Activated naive CD8-positive, alpha-beta T cell treated with anti-CD3 and anti-CD28 coated beads, Interleukin-2, amount 10 ng/mL, durations not matched to agents 7 days and 5 days (primary cell): Measurements from ENCODE around the gene SBK2. TPM values are rescaled to one million over a fixed set of nuclear protein-coding genes. Genes with fewer than 3 reads are reported as not detected.
A peak's percentile ranks its signal among the peaks of the same experiment; 100 is the strongest.
"Not testable (repeated sequence)": the region's sequence is repeated elsewhere in the genome, so short reads cannot be mapped to it uniquely, and the experiment has no call there.

Experiments used
- ATAC-seq: fragments of 150-1000 bp; cut with Tn5 transposase; one replicate; pipeline ENCODE4 v1.10.0; 2021; ENCODE audit warnings: low read depth, moderate library complexity
- POLR2A ChIA-PET: fragments of 350-600 bp; sonication (Branson Sonifier 250); formaldehyde crosslinking; loops from one replicate; lab custom pipeline; 2021; ENCODE audit warnings: antibody characterized with exemption; lab: Charles Lee
- DNase-seq: peaks from one replicate; pipeline ENCODE4 v3.0.0; 2021
- H3K27ac Mint-ChIP-seq: one replicate; pipeline ENCODE4 v1.8.0; 2022; ENCODE audit warnings: mild to moderate bottlenecking, mixed read lengths
- H3K27me3 Mint-ChIP-seq: one replicate; pipeline ENCODE4 v1.8.0; 2022; ENCODE audit warnings: mild to moderate bottlenecking, moderate library complexity, mixed read lengths
- H3K36me3 Mint-ChIP-seq: one replicate; pipeline ENCODE4 v1.8.0; 2021; ENCODE audit warnings: mild to moderate bottlenecking, mixed read lengths
- H3K4me1 Mint-ChIP-seq: one replicate; pipeline ENCODE4 v1.8.0; 2021; ENCODE audit warnings: mixed read lengths
- H3K4me3 Mint-ChIP-seq: one replicate; pipeline ENCODE4 v1.8.0; 2022; ENCODE audit warnings: mild to moderate bottlenecking, moderate library complexity, mixed read lengths
- H3K9me3 Mint-ChIP-seq: one replicate; pipeline ENCODE4 v1.8.0; 2021; ENCODE audit warnings: mixed read lengths
- total RNA-seq, 2 experiments: library from RNA; stranded (reverse); gene quantifications; one replicate each; pipeline ENCODE4 v1.2.3, GENCODE V29; 2021

Gene SBK2
- not detected for total RNA-seq

GRCh38 chr19:55536951-55537740 is at the start of gene SBK2:
TSS of gene SBK2 (minus strand) at chr19:55537133. CDS start at chr19:55536294, 839 bp downstream.
- Mint-ChIP-seq H3K36me3 (no peaks in the 10 kb centered on the region), H3K4me3 (no peak within 1 kb of the TSS), H3K9me3 (no peaks in the 10 kb centered on the region), H3K27me3 (no peaks in the 10 kb centered on the region), H3K27ac (no peak within 1 kb of the TSS), H3K4me1 (no peaks in the 10 kb centered on the region)
- POLR2A ChIA-PET: no interaction called here
- DNase-seq (no peak), ATAC-seq (no peak)

- POLR2A ChIA-PET: interaction anchor here (0.6 to 3.1 kb wide), 2 partner anchors 13 to 82 kb away, joined by 4 to 18 read pairs; partner anchors contain the start of gene FIZ1
- Mint-ChIP-seq H3K36me3 (no peaks in the 10 kb centered on the region), H3K27me3 (peaks cover 24% of the 10 kb centered on the region), H3K27ac (no peak overlapping the region), H3K4me3 (peak overlapping the region; percentile 38), H3K9me3 (no peaks in the 10 kb centered on the region), H3K4me1 (peaks cover 17% of the 10 kb centered on the region)
- ATAC-seq (no peak), DNase-seq (no peak)
Observed at GRCh38 chr19:55585658-55586339, 48.9 kb upstream of the SBK2 start.

- POLR2A ChIA-PET: interaction anchor here (0.6 kb wide), 1 partner anchor 40 kb away, joined by 6 read pairs; the partner anchor contains the start of gene ZNF784
- Mint-ChIP-seq H3K27me3 (peaks cover 24% of the 10 kb centered on the region), H3K27ac (no peak overlapping the region), H3K9me3 (no peaks in the 10 kb centered on the region), H3K4me3 (no peak overlapping the region), H3K36me3 (no peaks in the 10 kb centered on the region), H3K4me1 (peaks cover 21% of the 10 kb centered on the region)
- DNase-seq (no peak), ATAC-seq (no peak)
Observed at GRCh38 chr19:55584871-55585270, 47.9 kb upstream of the SBK2 start.

GRCh38 chr19:55583897-55584296 is 47.0 kb upstream of the SBK2 start:
- not testable (repeated sequence) for H3K36me3 Mint-ChIP-seq, ATAC-seq, DNase-seq, H3K9me3 Mint-ChIP-seq, H3K27ac Mint-ChIP-seq, H3K4me3 Mint-ChIP-seq
- Mint-ChIP-seq H3K27me3 (peaks cover 24% of the 10 kb centered on the region), H3K4me1 (peaks cover 25% of the 10 kb centered on the region)
- POLR2A ChIA-PET: interaction anchor here (0.6 to 1.2 kb wide), 2 partner anchors 16 to 41 kb away, joined by 4 to 6 read pairs; partner anchors contain the start of genes ZNF524 and ZNF784

GRCh38 chr19:55582284-55582683 is 45.4 kb upstream of the SBK2 start:
- POLR2A ChIA-PET, ATAC-seq, H3K4me3 Mint-ChIP-seq, H3K27ac Mint-ChIP-seq, H3K36me3 Mint-ChIP-seq, DNase-seq, H3K9me3 Mint-ChIP-seq: not testable (repeated sequence)
- H3K4me1 Mint-ChIP-seq: peaks cover 23% of the 10 kb centered on the region
- H3K27me3 Mint-ChIP-seq: peaks cover 24% of the 10 kb centered on the region

- H3K27me3 Mint-ChIP-seq: peaks cover 19% of the 10 kb centered on the region
- no peak overlapping the region for H3K4me3 Mint-ChIP-seq
- no peak for DNase-seq
- peaks cover 10% of the 10 kb centered on the region for H3K36me3 Mint-ChIP-seq
- H3K4me1 Mint-ChIP-seq: peaks cover 20% of the 10 kb centered on the region
- H3K27ac Mint-ChIP-seq: no peak overlapping the region
- no peak for ATAC-seq
- POLR2A ChIA-PET: no interaction called here
- no peaks in the 10 kb centered on the region for H3K9me3 Mint-ChIP-seq
Observed at GRCh38 chr19:55581823-55582223, 44.9 kb upstream of the SBK2 start.

- H3K4me3 Mint-ChIP-seq: peak overlapping the region; percentile 90
- ATAC-seq (no peak), DNase-seq (no peak)
- H3K9me3 Mint-ChIP-seq: no peaks in the 10 kb centered on the region
- POLR2A ChIA-PET: no interaction called here
- peaks cover 14% of the 10 kb centered on the region for H3K27me3 Mint-ChIP-seq
- peaks cover 20% of the 10 kb centered on the region for H3K4me1 Mint-ChIP-seq
- peak overlapping the region; percentile 51 for H3K27ac Mint-ChIP-seq
- peaks cover 15% of the 10 kb centered on the region for H3K36me3 Mint-ChIP-seq
Observed at GRCh38 chr19:55581145-55581822, 44.4 kb upstream of the SBK2 start.

- H3K27me3 Mint-ChIP-seq: peaks cover 11% of the 10 kb centered on the region
- DNase-seq (peak; percentile 80), ATAC-seq (peak; percentile 61)
- H3K9me3 Mint-ChIP-seq: no peaks in the 10 kb centered on the region
- H3K4me1 Mint-ChIP-seq: peaks cover 20% of the 10 kb centered on the region
- peak within 1 kb of the TSS; percentile 84 for H3K27ac Mint-ChIP-seq
- peaks cover 15% of the 10 kb centered on the region for H3K36me3 Mint-ChIP-seq
- H3K4me3 Mint-ChIP-seq: peak within 1 kb of the TSS; percentile 90
- POLR2A ChIA-PET: interaction anchor here (0.8 kb wide), 1 partner anchor 18 kb away, joined by 3 read pairs; the partner anchor contains the start of gene FIZ1
Observed at GRCh38 chr19:55580628-55581144, 43.8 kb upstream of the SBK2 start, which contains the start of gene ZNF579. TSS of gene ZNF579 (minus strand) at chr19:55580848. CDS start at chr19:55579639, 1,209 bp downstream.

- Mint-ChIP-seq H3K4me3 (peak overlapping the region; percentile 90), H3K27ac (peak overlapping the region; percentile 84), H3K36me3 (peaks cover 15% of the 10 kb centered on the region), H3K27me3 (peaks cover 4% of the 10 kb centered on the region), H3K4me1 (peaks cover 16% of the 10 kb centered on the region), H3K9me3 (no peaks in the 10 kb centered on the region)
- DNase-seq (no peak), ATAC-seq (peak; percentile 41)
- POLR2A ChIA-PET: interaction anchor here (0.8 kb wide), 1 partner anchor 19 kb away, joined by 3 read pairs; the partner anchor contains the start of gene FIZ1
Observed at GRCh38 chr19:55579766-55580621, 43.1 kb upstream of the SBK2 start.

GRCh38 chr19:55578761-55579747 is 42.1 kb upstream of the SBK2 start:
- peak overlapping the region; percentile 84 for H3K27ac Mint-ChIP-seq
- peak overlapping the region; percentile 90 for H3K4me3 Mint-ChIP-seq
- no peaks in the 10 kb centered on the region for H3K9me3 Mint-ChIP-seq

GRCh38 chr19:55578031-55578760 is 41.3 kb upstream of the SBK2 start:
- Mint-ChIP-seq H3K9me3 (no peaks in the 10 kb centered on the region), H3K27ac (no peak overlapping the region), H3K36me3 (peaks cover 15% of the 10 kb centered on the region), H3K4me1 (peaks cover 16% of the 10 kb centered on the region), H3K27me3 (no peaks in the 10 kb centered on the region), H3K4me3 (no peak overlapping the region)
- POLR2A ChIA-PET: no interaction called here
- no peak for ATAC-seq
- no peak for DNase-seq

More at GRCh38 chr19:55578761-55579747, 42.1 kb upstream of the SBK2 start:
- ATAC-seq (no peak), DNase-seq (no peak)
- Mint-ChIP-seq H3K36me3 (peaks cover 15% of the 10 kb centered on the region), H3K4me1 (peaks cover 16% of the 10 kb centered on the region), H3K27me3 (peaks cover under 1% of the 10 kb centered on the region)
- POLR2A ChIA-PET: no interaction called here
